T-helper 9 cell (primary cell): ENCODE results near the gene RAD51B.
"Not testable (repeated sequence)": the region's sequence is repeated elsewhere in the genome, so short reads cannot be mapped to it uniquely, and the experiment has no call there.

Experiments
- DNase-seq: peaks from one replicate; pipeline ENCODE4 v3.0.0-alpha.2; 2020

Gene RAD51B

DNA sequence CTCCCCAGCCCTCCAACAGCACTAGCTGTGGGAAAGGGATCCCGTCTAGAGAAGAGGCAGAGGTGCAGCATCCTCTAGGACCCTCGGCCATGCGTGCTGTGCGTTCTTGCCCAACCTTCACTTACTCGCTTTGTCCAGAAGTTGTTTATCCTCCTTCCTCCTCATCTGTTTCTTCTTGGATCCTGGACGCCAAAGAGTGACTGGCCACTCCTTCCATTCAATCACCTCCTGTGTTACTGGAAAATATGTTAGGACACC, 832.8 kb downstream of the RAD51B start:
- no peak for DNase-seq

DNA sequence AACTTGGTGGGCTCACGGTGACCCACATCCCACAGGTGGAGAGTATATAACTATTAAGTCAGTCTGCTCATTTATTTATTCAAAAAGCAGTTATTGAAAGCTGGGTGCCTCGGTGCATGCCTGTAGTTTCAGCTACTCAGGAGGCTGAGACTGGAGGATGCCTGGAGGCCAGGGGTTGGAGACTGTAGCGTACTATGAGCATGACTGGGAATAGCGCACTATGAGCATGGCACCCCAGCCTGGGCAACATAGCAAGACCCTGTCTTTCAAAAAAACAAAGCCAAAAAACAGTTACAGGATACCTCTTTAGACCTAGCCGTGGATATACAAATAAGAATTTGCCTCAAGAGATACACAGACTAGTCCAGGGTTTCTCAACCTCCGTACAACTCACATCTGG, 833.5 kb downstream of the RAD51B start:
- DNase-seq: no peak

DNA sequence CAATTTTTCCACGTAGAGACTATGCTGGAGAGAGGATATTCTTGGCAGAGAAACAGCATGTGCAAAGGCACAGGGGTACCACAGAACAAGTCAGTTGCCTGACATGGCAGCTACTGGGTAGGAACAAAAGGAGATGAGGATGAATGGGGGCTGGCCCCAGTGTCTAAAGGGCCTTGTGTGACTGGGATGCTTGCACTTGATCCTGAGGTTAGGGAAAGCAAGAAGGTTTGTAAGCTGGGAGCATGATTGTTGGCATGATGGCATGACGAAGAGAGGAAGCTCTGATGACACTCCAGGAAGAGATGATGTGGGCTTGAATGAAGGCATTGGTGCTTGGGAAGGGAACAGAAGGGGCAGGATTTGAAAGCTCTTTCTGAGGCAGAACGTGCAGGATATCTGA, 834.2 kb downstream of the RAD51B start:
- DNase-seq: no peak

DNA sequence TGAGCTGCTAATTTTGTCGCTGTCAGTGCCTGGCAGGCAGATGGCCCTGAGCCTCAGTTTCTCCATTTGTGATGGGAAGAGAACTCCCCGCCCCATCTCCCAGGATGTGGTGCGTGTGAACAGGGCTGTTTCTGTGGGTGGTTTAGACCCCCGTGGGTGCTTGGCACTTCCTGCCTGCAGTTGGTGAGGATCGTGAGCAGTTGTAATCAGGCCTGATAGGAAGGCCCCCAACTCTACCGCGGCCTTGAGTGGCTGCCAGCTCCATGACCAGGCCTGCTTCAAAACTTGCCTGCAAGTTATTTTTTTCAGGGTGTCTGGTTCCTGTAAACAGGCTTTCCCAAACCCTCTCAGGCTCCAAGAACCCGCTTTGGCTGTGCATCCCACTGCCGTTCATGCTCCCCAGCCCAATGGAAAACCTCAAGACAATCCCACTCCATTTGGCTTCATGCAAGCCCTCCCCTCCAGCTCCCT, 834.9 kb downstream of the RAD51B start:
- DNase-seq: no peak

DNA sequence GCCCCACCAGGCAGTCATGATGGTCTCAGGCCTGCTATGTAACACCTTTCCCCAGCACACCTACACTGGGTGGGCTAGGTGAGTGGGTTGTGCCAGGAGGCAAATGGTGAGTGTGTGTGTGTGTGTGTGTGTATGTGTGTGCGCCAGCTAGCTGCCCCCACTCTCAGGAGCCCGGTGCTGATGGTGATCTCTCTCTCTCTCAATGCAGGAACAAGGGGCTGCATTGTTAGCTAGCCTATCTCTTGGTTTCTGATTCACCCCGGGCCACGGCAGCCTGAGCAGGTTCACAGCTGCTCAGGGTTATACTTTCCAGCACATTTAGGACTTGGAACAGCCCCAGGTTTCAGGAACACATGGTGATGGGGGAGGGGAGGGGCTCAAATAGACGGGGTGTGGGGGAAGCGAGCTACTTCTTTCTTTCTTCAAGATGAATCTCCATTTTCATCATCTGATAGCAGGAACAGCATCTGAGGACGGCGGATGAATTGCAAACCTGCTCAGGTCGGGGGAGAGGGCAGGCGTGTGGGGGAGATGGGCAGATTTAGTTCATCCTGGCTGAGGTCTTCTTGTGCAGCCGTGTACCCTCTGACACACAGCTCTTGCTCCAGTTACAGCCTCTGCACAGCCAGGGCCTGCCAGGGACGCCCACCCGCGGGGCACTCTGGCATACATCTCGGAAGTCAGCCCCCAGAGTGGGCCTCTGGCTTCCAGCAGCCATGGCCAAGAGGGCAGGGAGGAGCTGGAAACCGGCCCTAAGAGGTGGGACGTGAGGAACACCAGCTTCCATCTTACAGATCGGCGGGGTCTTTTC, 835.6 kb downstream of the RAD51B start:
- no peak for DNase-seq

DNA sequence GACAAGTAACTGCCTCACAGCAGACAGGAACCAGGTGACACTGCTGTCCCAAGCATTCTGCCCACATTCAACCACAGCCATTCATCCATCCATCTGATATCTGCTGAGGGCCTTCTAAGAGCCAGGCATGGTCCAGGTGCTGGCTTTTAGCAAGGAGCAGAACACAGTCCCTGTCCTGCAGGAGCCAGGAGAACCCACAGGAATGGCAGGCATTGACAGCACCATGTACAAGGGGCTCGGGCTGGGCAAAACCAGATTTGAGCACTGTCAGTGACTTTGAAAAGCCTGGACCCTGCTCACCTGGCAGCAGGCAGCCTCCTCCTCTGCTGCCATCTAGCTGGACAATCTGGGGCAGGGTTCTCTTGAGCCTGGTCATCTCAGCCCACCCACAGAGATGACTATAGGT, 836.3 kb downstream of the RAD51B start:
- DNase-seq: no peak

DNA sequence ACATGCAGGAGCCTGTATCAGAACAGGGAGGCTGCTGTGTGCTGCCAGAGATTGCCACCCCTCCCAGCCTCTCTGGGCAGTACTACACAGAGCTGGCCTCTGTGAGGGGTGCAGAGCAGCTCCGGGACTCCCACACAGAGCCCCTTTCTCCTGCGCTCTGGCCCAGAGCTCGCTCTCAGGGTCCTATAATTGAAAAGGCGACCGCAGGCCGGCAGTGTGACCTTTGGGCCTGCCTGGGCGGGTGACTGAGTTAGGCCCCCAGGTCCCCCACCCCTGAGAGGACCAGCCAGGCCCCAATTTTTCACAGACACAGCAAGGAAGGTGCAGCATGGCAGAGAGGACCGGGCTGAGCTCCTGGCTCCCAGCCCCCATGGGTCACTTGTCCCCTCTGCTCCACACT, 836.9 kb downstream of the RAD51B start:
- no peak for DNase-seq

DNA sequence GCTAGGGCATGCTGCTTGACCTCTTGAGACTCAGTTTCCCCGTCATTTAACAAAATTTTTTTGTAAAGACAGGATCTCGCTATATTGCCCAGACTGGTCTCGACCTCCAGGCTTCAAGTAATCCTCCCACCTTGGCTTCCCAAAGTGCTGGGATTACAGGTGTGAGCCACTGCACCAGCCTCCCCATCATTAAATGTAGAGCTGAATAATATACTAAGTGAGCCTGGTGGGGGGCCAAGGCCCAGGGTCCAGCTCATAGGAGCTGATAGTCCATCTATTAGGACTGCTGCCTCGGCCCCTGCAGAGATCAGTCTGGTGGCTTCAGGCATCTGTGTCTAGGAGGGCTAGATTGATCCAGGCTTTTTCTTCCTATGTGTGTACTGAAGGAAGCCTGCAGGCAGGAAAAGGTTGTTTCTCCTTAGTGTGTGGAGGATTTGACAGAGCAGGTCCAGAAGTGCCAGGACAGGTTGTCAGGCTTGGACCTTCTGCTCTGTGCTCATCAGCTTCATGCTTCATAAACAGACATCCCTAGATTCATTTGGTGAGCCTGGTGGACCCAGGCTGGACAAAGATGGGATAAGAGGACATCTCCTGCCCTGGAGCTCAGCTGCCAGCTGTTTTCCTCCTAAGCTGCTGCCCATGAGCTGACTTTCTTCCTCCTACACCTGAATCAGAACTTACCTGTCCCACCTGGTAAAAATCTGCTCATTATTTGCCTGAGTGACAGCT, 837.9 kb downstream of the RAD51B start:
- DNase-seq: no peak

DNA sequence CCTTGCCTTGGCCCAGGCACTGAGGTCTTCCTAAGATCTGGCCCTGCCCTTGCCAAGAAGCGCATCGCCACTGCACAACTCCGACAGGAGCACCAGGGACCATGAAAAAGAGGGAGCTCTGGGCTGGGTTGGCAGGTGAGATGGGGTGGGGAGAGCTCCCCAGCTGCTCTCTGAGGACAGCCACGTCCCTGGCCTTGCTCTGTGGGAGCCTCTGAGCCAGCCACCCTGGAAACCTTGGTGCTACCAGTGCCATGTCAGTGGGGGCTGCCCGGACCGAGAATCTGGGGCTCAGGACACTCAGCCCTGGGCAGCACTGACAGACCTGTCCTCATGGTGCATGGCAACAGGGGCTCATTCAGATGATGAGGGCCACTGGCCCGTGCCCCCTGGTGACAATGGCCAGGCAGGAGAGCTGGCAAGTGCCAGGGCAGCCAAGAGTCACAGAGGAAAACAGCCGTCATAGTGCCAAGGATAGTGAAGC, 838.5 kb downstream of the RAD51B start:
- DNase-seq: no peak

DNA sequence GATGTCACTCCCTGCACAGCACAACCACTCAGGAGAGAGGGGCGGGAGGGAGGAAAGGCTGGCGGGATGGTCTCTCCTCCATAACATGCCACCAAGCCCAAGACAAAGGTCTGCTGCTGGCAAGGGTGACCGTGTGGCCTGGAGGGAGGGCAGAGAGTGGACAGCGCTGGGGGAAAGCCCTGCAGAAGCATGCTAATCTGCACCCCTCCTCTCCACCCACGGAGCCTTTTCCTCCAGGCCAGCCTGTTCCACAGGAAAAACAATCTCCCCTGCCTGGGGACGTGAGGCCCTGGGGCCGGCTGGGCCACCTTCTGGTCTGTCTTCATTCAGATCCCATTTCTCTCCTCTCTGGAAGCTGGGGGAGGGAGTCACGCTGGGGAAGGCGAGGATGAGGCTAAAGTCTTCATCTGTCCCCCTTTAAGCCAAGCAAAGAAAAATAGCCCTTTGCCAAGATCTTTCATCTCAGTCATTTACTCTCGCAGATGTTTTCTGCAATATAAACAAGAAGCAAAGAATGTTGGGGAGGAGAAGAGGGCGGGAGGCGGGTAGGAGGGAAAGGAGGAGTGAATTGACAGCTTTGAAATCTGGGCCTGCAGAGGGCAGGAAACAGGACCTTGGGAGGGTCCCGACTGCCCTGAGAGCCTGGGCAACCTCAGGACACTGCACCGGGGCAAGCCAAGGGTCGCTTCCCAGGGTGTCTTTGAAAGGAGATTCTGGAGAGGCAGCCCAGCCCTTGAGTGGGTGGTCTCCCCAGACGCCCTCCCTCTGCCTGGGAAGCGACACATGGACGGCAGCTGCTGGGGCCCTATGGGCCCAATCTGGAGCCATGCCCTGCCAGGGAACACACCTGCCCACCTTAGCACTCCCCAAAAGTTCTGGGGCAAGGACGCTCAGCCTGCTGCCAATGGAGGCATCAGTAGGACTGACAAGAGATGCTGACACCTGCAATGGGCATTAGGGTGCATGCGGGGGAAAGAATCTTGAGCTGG, 839.7 kb downstream of the RAD51B start:
- no peak for DNase-seq

DNA sequence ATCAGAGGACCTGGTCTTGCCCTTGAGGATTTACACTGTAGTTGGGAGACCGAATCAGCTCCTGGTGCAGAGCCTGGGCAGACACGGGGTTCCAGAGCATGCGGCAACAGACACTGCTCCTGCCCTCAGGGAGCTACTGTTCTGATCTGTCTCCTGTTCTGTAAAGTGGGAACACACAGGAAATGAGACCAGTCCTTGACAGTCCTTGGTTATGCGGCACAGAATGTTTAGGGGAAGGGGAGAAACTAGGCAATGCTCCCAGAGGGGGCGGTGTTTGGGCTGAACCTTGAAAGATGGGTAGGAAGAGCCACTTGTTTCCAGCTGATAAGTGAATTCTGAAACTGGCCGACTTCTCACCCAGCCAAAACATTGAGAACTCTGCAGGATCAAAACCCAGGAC, 840.9 kb downstream of the RAD51B start:
- DNase-seq: no peak

DNA sequence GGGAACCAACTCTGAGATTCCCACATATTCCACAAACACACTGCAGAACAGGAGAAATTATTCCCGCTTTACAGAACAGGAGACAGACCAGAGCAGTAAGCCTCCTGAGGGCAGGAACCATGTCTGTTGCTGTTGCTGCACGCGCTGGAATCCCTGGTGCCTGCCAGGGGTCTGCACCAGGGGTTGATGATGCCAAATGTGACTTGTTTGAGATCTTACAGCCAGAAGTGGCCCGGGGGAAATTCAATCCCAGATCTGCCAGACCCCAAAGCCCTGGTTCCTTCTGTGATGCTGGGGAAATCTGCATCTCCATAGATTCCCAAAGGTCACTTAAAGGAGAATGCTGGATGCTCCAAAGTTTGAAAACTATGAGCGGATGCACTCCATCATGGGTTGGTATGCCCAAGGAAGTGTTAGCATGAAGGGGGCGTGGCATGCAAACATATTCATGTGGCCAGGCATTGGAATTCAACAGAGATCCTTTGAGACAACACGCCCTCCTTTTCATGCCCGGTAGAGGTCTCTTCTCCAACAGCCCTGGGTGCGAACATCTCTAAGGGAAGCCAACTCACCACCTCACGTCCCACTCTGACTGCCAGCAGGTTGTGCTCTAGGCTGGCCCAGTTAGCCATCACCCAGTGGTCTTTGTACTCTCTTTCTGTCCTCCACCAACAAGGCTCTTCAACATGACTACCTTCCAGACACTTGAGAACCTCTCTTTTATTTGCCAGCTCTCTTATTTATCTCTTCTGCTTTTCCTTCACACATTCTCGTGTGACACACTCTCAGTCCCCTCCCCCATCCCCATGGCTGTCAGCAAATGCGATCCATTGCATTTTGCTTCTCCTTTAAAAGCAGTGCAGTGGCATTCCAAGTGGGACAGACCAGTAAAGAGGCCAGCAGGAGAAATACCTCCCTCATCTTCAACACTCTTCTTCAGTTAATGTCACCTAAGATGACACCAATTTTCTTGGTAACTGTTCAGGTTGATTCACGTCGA, 841.9 kb downstream of the RAD51B start:
- no peak for DNase-seq

DNA sequence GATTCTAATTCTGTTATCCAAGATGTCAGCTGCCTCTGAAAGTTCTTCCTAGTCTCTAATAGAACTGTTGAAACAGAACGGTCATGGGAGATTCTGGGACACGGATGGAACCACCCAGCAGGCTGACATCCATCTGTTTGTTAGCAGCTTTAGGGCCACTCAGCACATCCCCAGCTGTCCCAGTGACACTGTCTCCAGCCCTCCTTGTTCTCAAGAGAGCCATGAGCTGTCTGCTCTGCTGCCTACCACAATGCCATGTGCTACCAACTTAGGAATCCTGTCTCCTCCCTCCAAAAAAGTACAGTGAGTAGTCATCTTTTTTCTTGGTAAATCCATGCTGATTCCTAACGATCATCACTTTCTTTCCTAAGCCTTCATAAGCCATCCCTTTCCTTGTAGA, 842.8 kb downstream of the RAD51B start:
- DNase-seq: no peak

DNA sequence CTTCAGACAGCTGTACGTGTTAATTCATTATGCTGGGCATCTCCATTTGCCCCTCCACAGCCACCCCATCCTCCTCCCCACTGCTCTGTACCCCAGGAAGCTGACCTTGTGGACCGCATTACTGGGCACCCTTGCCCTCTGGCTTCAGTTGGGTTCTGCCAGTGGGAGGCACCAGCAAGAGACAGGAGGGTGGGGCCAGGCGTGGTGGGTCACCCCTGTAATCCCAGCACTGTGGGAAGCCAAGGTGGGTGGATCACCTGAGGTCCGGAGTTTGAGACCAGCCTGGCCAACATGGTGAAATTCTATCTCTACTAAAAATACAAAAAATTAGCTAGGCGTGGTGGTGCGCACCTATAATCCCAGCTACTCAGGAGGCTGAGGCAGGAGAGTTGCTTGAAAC, 843.2 kb downstream of the RAD51B start:
- not testable (repeated sequence) for DNase-seq

DNA sequence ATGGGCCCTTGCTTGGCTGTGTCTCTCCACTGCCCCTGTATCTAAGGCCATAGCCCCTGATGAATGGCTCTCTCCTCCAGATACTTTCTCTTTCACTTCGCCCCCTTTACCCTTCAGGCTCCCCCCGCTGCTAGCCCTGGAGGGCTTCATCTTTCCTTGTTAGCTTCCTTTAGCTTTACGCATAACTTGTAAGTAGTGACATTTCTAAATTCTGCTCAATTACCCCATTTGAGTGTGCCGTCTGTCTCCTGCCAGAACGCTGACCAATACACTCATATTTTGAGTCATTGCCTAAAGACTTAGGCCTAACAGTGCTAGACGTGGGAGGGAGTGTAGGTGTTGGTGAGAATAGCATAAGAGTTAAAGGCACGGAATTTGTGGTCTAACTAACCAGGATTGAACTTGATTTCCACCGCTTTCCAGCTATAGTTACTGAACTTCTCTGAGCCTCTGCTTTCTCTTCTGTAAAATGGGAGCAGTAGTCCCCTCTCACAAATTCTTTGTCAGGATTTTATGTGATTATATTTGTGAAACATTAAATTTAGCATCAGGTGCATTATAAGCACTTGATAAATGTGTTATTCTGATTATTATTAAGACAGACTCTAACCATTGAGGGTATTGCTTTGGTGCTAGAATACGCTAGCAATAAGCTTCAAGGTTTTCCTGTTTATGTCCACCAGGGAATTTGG, 844.0 kb downstream of the RAD51B start:
- no peak for DNase-seq

DNA sequence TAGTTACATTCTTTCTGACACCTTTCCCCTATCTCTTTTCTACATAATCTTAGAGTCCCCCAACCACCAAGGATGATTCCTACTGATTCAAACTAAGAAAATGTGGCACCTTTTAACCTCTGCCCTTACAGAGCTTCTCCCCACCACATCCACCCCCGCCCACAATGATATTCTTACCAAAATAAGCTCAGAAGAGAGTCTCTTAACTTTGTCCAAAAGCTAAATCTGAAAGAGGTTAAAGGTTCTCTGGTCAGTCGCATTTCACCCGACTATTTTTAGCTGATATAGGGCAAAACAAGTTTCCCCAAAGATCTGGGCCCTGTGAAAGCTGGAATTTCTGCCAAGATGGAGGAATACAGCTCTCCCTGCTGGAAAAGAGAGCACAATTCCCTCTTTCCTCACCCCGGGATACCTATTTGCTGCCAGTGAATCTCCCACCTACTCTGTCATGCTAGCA, 844.7 kb downstream of the RAD51B start:
- no peak for DNase-seq

DNA sequence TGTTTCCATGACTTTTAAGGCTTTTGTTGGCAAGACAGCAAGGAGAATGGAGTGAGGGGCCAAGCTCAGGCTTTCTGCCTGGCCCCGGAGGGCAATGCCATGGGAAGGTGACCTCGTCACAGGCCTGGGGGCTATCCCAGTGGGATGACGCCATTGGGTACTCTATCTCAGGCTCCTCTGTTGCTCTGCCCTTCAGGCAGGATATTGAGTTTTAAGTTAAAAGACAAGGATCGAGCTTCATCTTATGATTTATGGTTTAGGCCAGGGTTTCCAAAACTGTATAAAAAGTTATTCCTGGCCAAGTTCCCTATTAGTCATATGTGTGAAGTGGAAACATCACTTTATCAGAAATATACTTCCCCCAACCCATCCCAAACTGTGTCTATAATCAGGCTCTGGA, 845.6 kb downstream of the RAD51B start:
- DNase-seq: no peak

DNA sequence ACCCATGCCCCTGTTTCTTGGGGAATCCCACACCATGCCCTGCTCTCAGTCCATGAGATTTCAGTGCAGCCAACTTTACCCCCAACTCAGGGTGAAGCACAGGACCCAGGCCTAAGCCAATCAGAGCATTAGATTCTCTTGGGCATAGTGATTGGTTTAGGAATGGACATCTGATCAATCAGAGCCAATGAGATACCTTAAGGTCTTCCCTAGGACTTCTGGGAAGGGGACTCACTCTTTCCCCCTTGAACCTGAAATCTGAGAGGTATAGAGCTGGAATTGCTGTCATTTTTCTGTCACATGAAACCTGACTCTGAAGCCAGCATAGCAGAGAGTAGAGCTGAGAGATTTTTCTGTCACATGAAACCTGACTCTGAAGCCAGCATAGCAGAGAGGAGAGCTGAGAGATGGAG, 846.2 kb downstream of the RAD51B start:
- DNase-seq: no peak

DNA sequence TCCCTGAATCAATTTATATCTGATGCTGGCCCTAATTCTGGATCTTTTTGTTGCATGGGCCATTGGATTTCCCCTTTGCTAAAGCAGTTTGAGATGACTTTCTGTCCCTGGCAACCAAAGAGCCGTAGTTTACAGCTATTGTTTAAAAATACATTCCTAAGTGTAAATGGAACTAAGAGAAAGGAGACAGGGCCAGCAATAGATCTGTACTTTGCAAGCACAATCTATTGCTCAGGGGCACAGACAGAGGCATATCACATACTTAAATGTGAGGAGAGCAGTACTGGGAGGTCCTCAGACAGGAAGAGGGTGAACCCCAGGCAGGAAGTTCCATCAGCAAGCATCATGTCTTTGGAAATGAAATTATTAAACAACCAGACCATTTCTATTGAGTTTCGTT, 846.7 kb downstream of the RAD51B start:
- no peak for DNase-seq

DNA sequence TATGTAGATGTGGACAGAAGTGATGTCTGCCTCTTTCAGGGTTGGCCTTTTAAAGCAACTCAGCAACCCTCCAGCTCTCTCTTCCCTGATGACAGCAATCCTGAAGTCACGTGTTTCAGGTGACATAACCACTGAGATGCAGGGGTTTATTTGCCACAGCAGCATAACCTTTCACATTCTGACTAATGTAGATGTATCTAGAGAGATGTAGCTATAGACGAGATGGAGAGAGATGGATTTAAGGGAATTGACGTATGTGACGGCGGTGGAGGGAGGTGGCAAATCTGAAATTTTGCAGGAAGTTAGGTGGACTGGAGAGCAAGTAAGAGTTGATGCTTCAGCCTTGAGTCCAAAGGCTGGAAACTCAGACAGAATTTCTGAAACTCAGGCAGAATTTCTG, 847.3 kb downstream of the RAD51B start:
- DNase-seq: no peak

DNA sequence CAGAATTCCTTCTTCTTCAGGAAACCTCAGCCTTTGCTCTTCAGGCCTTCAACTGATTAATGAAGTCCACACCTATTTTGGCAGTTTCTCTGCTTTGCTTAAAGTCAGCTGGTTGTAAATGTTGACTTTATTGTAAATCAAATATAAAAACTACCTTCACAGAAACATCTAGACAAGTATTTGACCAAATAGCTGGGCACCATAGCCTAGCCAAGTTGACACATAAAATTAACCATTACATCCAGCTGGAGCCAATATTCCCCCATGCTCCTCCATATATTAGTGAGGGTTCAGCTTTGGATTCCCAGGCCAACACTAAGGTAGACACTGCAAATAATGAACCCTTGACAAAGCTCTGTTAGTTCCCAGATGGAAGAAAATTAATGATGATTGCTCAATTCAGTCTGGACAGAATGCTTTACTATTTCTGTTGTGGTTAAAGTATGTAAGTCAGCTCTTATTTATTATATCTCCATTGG, 847.8 kb downstream of the RAD51B start:
- DNase-seq: no peak
